ENCODE results near the gene GRIN2B.
A peak's percentile ranks its signal among the peaks of the same experiment; 100 is the strongest.

The GRIN2B gene

DNA sequence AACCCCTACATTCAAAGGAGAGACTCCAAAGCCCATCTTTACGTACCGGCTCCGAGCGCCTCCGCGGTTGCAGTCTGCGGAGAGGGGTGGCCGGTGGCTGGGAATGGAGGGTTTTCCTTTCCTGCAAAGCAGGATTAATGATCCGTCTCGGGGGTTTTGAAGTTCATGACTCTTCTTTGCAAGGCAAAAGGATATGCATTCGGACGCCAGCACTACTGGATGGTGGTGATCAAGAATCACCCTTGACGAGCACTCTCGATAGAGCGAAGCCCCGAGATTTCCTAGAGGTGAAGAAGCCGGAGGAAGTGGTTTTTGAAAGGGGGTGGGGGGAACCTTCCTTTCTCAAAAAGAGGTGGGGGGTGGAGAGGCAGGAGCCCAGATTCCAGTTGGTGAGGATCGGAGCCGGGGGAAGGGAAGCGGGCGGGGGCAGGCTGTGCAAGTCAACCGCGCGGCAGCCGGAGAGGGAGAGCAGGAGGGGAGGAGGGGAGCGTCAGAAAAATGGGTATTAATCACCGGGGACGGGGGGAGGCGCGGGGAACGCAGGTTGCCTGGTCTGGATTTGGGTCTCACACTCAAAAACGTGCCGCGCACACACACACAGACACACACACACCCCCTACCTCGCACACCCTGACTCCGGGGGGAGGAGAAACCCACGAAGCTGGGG, at the start of gene GRIN2B:
Gene GRIN2B, minus strand, starts transcription at position 307 of the 667 bp plus-strand sequence. CDS start 115,394 bp downstream, outside the sequence.
- Histone ChIP-seq H3K4me3 (peak within 1 kb of the TSS; percentile 67), H3K27ac (no peak within 1 kb of the TSS)
- TF ChIP-seq, protein P1, sequence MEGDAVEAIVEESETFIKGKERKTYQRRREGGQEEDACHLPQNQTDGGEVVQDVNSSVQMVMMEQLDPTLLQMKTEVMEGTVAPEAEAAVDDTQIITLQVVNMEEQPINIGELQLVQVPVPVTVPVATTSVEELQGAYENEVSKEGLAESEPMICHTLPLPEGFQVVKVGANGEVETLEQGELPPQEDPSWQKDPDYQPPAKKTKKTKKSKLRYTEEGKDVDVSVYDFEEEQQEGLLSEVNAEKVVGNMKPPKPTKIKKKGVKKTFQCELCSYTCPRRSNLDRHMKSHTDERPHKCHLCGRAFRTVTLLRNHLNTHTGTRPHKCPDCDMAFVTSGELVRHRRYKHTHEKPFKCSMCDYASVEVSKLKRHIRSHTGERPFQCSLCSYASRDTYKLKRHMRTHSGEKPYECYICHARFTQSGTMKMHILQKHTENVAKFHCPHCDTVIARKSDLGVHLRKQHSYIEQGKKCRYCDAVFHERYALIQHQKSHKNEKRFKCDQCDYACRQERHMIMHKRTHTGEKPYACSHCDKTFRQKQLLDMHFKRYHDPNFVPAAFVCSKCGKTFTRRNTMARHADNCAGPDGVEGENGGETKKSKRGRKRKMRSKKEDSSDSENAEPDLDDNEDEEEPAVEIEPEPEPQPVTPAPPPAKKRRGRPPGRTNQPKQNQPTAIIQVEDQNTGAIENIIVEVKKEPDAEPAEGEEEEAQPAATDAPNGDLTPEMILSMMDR (IDR thresholded peaks at IDR 0.05): no peak
- no peak for DNase-seq (ENCODE audit: low spot score)

DNA sequence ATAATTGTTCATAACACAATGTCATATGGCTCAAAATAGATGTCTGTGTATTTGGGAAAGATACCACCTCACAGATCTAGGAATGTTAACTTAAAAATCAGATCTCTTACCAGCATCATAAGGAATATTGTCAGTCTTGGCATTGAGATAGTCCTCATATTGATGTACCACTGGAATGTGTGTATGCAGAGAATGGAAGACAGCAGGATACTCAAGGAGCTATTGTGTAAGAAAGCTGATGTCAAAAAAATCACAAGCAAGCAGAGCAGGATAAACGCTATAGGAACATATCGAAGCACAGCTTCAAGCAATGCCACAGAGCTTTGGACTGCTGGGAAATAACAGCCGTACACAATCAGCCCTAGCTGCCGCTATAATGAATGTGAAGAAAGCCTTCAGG, 45.1 kb upstream of the GRIN2B start:
- no peak overlapping the region for H3K4me3 ChIP-seq
- DNase-seq (ENCODE audit: low spot score): no peak
- no peak overlapping the region for H3K27ac ChIP-seq
- TF ChIP-seq, protein P1 (IDR thresholded peaks at IDR 0.05): no peak

DNA sequence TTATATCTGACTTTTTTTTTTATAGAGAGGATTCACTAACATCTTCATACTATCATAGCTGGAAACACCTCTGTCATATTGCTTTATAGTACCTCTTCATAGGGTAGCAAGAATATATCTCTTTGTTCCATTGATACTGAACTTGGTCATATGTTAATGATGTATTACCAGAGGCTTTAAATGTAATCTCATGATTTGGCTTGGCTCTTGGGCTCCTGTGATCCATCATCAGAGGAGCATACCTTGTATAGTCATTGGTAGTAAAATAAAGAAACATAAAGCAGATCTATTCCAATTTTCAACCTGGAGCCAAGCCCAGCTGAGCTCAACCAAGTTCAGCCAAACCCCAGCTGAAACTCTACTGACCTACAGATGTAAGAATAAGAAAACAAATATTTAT, 43.2 kb upstream of the GRIN2B start:
- Histone ChIP-seq H3K4me3 (no peak overlapping the region), H3K27ac (no peak overlapping the region)
- TF ChIP-seq, protein P1 (IDR thresholded peaks at IDR 0.05): no peak
- no peak for DNase-seq (ENCODE audit: low spot score)

DNA sequence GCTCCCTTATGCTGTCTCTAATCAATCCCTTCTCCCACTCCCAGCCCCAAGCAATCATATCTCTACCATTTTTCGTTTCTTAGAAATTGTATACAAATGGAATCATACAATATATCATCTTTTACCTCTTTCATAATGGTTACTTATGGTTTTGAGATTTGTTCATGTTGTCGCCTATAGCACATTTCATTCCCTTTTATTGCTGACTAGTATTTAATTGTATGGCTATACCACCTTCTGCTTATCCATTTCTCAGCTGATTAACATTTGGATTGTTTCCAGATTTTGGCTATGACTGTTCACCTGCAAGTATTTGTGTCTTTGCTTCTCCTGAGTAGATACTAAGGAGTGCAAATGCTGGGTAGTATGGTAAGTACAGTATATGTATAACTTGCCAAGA, 36.7 kb upstream of the GRIN2B start:
- no peak for DNase-seq (ENCODE audit: low spot score)
- Histone ChIP-seq H3K4me3 (no peak overlapping the region), H3K27ac (no peak overlapping the region)
- TF ChIP-seq, protein P1 (IDR thresholded peaks at IDR 0.05): no peak

DNA sequence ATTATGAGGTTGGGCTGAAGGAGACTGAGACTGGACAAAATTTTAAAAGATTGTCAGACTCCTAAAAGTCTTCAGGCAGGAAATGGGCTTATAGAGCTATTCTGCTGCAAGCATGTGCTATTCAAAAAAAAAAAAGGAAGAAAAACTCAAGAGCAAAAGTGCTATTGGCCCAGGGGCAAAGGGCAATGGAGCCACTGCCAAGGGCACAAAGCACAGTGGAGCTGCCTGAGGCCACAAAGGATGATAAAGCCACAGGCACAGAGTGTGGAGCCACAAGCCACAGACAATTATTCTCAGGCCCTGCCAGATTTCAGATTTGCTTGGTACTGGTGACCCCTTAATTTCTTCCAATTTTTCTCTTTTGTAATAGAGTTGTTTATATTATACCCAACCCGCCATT, 29.6 kb upstream of the GRIN2B start:
- DNase-seq (ENCODE audit: low spot score): no peak
- Histone ChIP-seq H3K4me3 (no peak overlapping the region), H3K27ac (no peak overlapping the region)
- TF ChIP-seq, protein P1 (IDR thresholded peaks at IDR 0.05): no peak

DNA sequence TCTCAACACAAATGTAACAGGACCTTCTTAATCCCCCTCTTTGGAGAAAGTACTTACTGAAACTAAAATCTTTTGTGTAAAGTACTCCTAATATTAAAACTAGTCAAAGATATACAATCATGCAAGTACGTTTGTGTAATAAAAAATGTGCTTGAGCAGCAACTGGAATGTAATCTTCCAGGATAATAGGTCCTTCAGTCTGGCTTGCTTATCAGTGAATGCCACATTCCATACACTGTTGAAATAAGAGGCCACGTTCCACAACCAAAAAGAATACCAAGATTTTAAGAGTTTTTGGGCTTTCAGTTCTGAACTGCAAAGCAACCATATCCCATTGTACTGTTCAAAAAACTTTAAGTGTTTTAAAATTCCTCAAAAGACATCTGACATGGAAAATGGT, 26.2 kb upstream of the GRIN2B start:
- H3K27ac ChIP-seq: no peak overlapping the region
- H3K4me3 ChIP-seq: no peak overlapping the region
- TF ChIP-seq, protein P1 (IDR thresholded peaks at IDR 0.05): no peak
- DNase-seq (ENCODE audit: low spot score): no peak

DNA sequence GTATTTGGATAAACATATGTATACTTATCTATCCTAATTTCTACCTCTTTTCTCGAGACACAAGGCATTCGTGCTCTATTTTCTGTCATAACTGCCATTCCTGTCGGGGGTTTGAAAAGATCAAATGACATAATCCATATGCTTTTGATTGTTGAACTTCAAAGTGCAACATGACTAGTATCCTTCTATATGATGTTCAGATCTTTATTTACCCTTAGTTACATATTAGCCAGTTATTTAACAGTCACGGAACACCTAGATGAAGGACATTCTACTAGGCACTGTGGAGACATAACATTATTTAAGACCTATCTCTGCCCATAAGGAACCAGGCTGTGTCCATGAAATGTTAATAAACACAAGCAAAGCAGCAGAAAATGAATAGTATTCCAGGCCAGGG, 11.2 kb upstream of the GRIN2B start:
- DNase-seq (ENCODE audit: low spot score): no peak
- H3K27ac ChIP-seq: no peak overlapping the region
- TF ChIP-seq, protein P1 (IDR thresholded peaks at IDR 0.05): no peak
- H3K4me3 ChIP-seq: no peak overlapping the region
